Stimulated activated CD4-positive, alpha-beta T cell treated with anti-CD3 and anti-CD28 coated beads, Interleukin-2, amount 100 ng/mL, for 48 hours (primary cell): ENCODE data around the gene NIPAL3.
A peak's percentile ranks its signal among the peaks of the same experiment; 100 is the strongest.

Source experiments
- DNase-seq, 2 donors: peaks; one replicate each; pipeline ENCODE4 v3.0.0-alpha.2; 2020

NIPAL3 gene

GRCh38 chr1:24391882-24392603 lies 23.6 kb upstream of the NIPAL3 start:
- DNase-seq = peak; percentile 40 to 66

- DNase-seq = no peak
Measured at GRCh38 chr1:24392604-24392946, 23.0 kb upstream of the NIPAL3 start.

GRCh38 chr1:24392982-24393650 lies 22.5 kb upstream of the NIPAL3 start:
- no peak for DNase-seq

GRCh38 chr1:24393892-24394291 lies 21.7 kb upstream of the NIPAL3 start:
- no peak for DNase-seq

GRCh38 chr1:24400065-24400464 lies 15.5 kb upstream of the NIPAL3 start:
- no peak for DNase-seq

- no peak for DNase-seq
Measured at GRCh38 chr1:24403806-24404205, 11.8 kb upstream of the NIPAL3 start.

GRCh38 chr1:24406788-24407187 lies 8.8 kb upstream of the NIPAL3 start:
- DNase-seq = no peak

GRCh38 chr1:24409535-24409934 lies 6.1 kb upstream of the NIPAL3 start:
- no peak for DNase-seq

GRCh38 chr1:24410750-24411149 lies 4.9 kb upstream of the NIPAL3 start:
- DNase-seq = no peak

- no peak for DNase-seq
Measured at GRCh38 chr1:24411963-24412362, 3.6 kb upstream of the NIPAL3 start.

GRCh38 chr1:24412408-24412807 lies 3.2 kb upstream of the NIPAL3 start:
- no peak for DNase-seq

GRCh38 chr1:24413350-24414163 lies 2.0 kb upstream of the NIPAL3 start, which contains the start of gene STPG1:
Gene STPG1, minus strand, starts transcription at chr1:24413782. Its CDS starts 12,394 bp downstream, at chr1:24401388.
- peak; percentile 77 to 80 for DNase-seq

- no peak for DNase-seq
Measured at GRCh38 chr1:24414775-24415333, 748 bp upstream of the NIPAL3 start.

GRCh38 chr1:24415910-24416665 lies 486 bp downstream of the NIPAL3 start:
- no peak for DNase-seq

GRCh38 chr1:24416666-24417391 lies 1.2 kb downstream of the NIPAL3 start:
- DNase-seq = no peak

GRCh38 chr1:24417681-24418080 lies 2.1 kb downstream of the NIPAL3 start:
- DNase-seq = no peak

- no peak for DNase-seq
Measured at GRCh38 chr1:24418898-24419628, 3.5 kb downstream of the NIPAL3 start.

GRCh38 chr1:24420547-24420946 lies 4.9 kb downstream of the NIPAL3 start:
- no peak for DNase-seq

- no peak for DNase-seq
Measured at GRCh38 chr1:24421502-24421901, 5.9 kb downstream of the NIPAL3 start.

- DNase-seq = no peak
Measured at GRCh38 chr1:24424207-24424606, 8.6 kb downstream of the NIPAL3 start.

GRCh38 chr1:24424990-24425389 lies 9.4 kb downstream of the NIPAL3 start:
- DNase-seq = no peak
